Midbrain (tissue), 1 donor: ENCODE data around the gene LAMA5.

Source experiments
- DNase-seq: peaks from one replicate; lab custom pipeline; 2025; lab: John Stamatoyannopoulos, UW

Gene LAMA5

GRCh38 chr20:62344782-62345181, 22.3 kb downstream of the LAMA5 start:
- no peak for DNase-seq

GRCh38 chr20:62344092-62344491, 23.0 kb downstream of the LAMA5 start:
- DNase-seq: no peak

- no peak for DNase-seq
These were observed 24.2 kb downstream of the LAMA5 start for GRCh38 chr20:62342910-62343309.

GRCh38 chr20:62339647-62340062, 27.5 kb downstream of the LAMA5 start:
- DNase-seq: no peak

- DNase-seq: no peak
These were observed 28.9 kb downstream of the LAMA5 start for GRCh38 chr20:62338294-62338620.

GRCh38 chr20:62337558-62338293, 29.4 kb downstream of the LAMA5 start:
- no peak for DNase-seq

GRCh38 chr20:62336775-62337557, 30.1 kb downstream of the LAMA5 start:
- no peak for DNase-seq

- no peak for DNase-seq
These were observed 30.8 kb downstream of the LAMA5 start for GRCh38 chr20:62336329-62336728.

GRCh38 chr20:62335532-62335931, 31.6 kb downstream of the LAMA5 start:
- no peak for DNase-seq

GRCh38 chr20:62334881-62335280, 32.2 kb downstream of the LAMA5 start:
- DNase-seq: no peak

GRCh38 chr20:62333820-62334595, 33.1 kb downstream of the LAMA5 start:
- no peak for DNase-seq

GRCh38 chr20:62332989-62333819, 33.9 kb downstream of the LAMA5 start:
- no peak for DNase-seq

GRCh38 chr20:62332421-62332820, 34.7 kb downstream of the LAMA5 start:
- no peak for DNase-seq

- DNase-seq: no peak
These were observed 35.8 kb downstream of the LAMA5 start for GRCh38 chr20:62331347-62331746.

GRCh38 chr20:62330576-62331317, 36.4 kb downstream of the LAMA5 start:
- DNase-seq: no peak

- no peak for DNase-seq
These were observed 37.4 kb downstream of the LAMA5 start for GRCh38 chr20:62329389-62330377.

GRCh38 chr20:62328684-62329388, 38.3 kb downstream of the LAMA5 start:
- no peak for DNase-seq

GRCh38 chr20:62327726-62328495, 39.2 kb downstream of the LAMA5 start:
- DNase-seq: no peak
